OCI-LY7 (cell line): Measurements from ENCODE around the gene FEV. TPM values are rescaled to one million over a fixed set of nuclear protein-coding genes. Genes with fewer than 3 reads are reported as not detected.
A peak's percentile ranks its signal among the peaks of the same experiment; 100 is the strongest.

Experiments used
- BruUV-seq: library from RNA; stranded (reverse); fragments of 400-500 nt; replicated peaks from 2 replicates; lab custom pipeline; 2021; lab: Mats Ljungman, UMichigan
- CTCF ChIA-PET: fragments of 300-600 bp; sonication (Branson Sonifier 250); formaldehyde crosslinking; loops from one replicate; lab custom pipeline; 2022; ENCODE audit warnings: antibody characterized with exemption; ENCODE audit not compliant: unreplicated experiment; lab: Charles Lee
- POLR2A ChIA-PET: fragments of 300-600 bp; sonication (Branson Sonifier 250); formaldehyde crosslinking; loops from one replicate; lab custom pipeline; 2022; ENCODE audit warnings: antibody characterized with exemption; lab: Charles Lee
- DNase-seq: peaks from one replicate; pipeline ENCODE4 v3.0.0-alpha.2; 2015; ENCODE audit warnings: low spot score
- H2AFZ ChIP-seq: fragments of 200-600 bp; sonication (generic), shearing (Covaris generic); 2 replicates; pipeline ENCODE4 v1.6.1; 2014; ENCODE audit warnings: mild to moderate bottlenecking, antibody characterized with exemption, low read length, moderate library complexity
- H3K27ac ChIP-seq: fragments of 200-600 bp; sonication (generic); 2 replicates; pipeline ENCODE4 v1.5.1; 2014; ENCODE audit warnings: mixed run types, low read depth, mild to moderate bottlenecking, moderate library complexity, low read length, inconsistent platforms; ENCODE audit not compliant: poor library complexity, severe bottlenecking
- H3K36me3 ChIP-seq: fragments of 200-600 bp; sonication (generic); 2 replicates; pipeline ENCODE4 v1.6.1; 2014; ENCODE audit warnings: mild to moderate bottlenecking, antibody characterized with exemption, low read length, moderate library complexity, mixed read lengths; ENCODE audit not compliant: insufficient read depth
- H3K4me1 ChIP-seq: fragments of 200-600 bp; sonication (generic); 2 replicates; pipeline ENCODE4 v1.5.1; 2014; ENCODE audit warnings: mild to moderate bottlenecking, low read length; ENCODE audit not compliant: insufficient read depth, poor library complexity, severe bottlenecking
- H3K4me2 ChIP-seq: fragments of 200-600 bp; sonication (generic); 2 replicates; pipeline ENCODE4 v1.6.1; 2014; ENCODE audit warnings: mild to moderate bottlenecking, low read length
- H3K4me3 ChIP-seq: fragments of 200-600 bp; sonication (generic); 2 replicates; pipeline ENCODE4 v1.5.1; 2014; ENCODE audit warnings: mild to moderate bottlenecking, low read depth, low read length; ENCODE audit not compliant: poor library complexity, severe bottlenecking
- H3K79me2 ChIP-seq: fragments of 200-600 bp; sonication (generic); 2 replicates; pipeline ENCODE4 v1.6.1; 2016; ENCODE audit warnings: low read depth, mild to moderate bottlenecking, low read length, moderate library complexity, mixed read lengths; ENCODE audit not compliant: insufficient read depth
- H3K9me2 ChIP-seq: fragments of 200-600 bp; sonication (generic); 2 replicates; pipeline ENCODE4 v1.6.1; 2016; ENCODE audit warnings: mild to moderate bottlenecking, low read length, mixed read lengths; ENCODE audit not compliant: insufficient read depth
- H3K9me3 ChIP-seq: fragments of 200-600 bp; sonication (generic); 2 replicates; pipeline ENCODE4 v1.6.1; 2014; ENCODE audit warnings: mild to moderate bottlenecking, mixed run types, low read length, mixed read lengths
- H4K20me1 ChIP-seq: fragments of 200-600 bp; sonication (generic); 2 replicates; pipeline ENCODE4 v1.6.1; 2014; ENCODE audit warnings: mild to moderate bottlenecking, antibody characterized with exemption, low read length, moderate library complexity, mixed read lengths; ENCODE audit not compliant: insufficient read depth
- CTCF ChIP-seq: fragments of 200-600 bp; sonication (generic); conservative IDR thresholded peaks from 2 replicates; pipeline ENCODE4 v1.5.1; 2014; ENCODE audit warnings: mild to moderate bottlenecking, antibody characterized with exemption, low read length, moderate library complexity, mixed read lengths
- EZH2phosphoT487 ChIP-seq: fragments of 200-600 bp; sonication (generic); IDR thresholded peaks from 2 replicates; pipeline ENCODE4 v1.6.1; 2018; ENCODE audit warnings: low read depth, borderline replicate concordance, mild to moderate bottlenecking, mixed run types, antibody characterized with exemption, low read length, moderate library complexity, mixed read lengths
- intact Hi-C: fragments of 100-400 bp; cut with micrococcal nuclease; formaldehyde crosslinking; loops from one replicate; pipeline ENCODE4 v1.10.0; 2022; ENCODE audit not compliant: unreplicated experiment
- total RNA-seq, 2 experiments: library from RNA; depleted of rRNA in 1 of 2; stranded (reverse); fragments of >200 nt in 1 of 2; shearing (Covaris generic) in 1 of 2; gene quantifications; 2 replicates each; pipeline ENCODE4 v1.2.3, GENCODE V29; 2014 to 2022

FEV gene
- total RNA-seq, 2 experiments from 2014 or later: not detected

- no peak overlapping the region for H3K4me2 ChIP-seq
- POLR2A ChIA-PET: interaction anchor here (0.6 to 0.7 kb wide), 2 partner anchors 181 to 400 kb away, joined by 3 read pairs; no protein-coding TSS in a partner anchor
- CTCF ChIA-PET: interaction anchor here (0.5 kb wide), 1 partner anchor 872 kb away, joined by 3 read pairs; no protein-coding TSS in a partner anchor
- H3K9me2 ChIP-seq: no peaks in the 10 kb centered on the region
- intact Hi-C loops: no loop called here
- no peak overlapping the region for H2AFZ ChIP-seq
- no peak overlapping the region for H3K27ac ChIP-seq
- no TSS peak for BruUV-seq
- H3K4me1 ChIP-seq: no peaks in the 10 kb centered on the region
- H3K4me3 ChIP-seq: no peak overlapping the region
- no peaks in the 10 kb centered on the region for H4K20me1 ChIP-seq
- TF ChIP-seq EZH2phosphoT487 (no peak), CTCF (peak; percentile 41; the same call in 1 of the 2 replicates)
- H3K9me3 ChIP-seq: no peaks in the 10 kb centered on the region
- no peaks in the 10 kb centered on the region for H3K36me3 ChIP-seq
- DNase-seq: no peak
- H3K79me2 ChIP-seq: no peaks in the 10 kb centered on the region
Measured at GRCh38 chr2:218953366-218953954, 31.5 kb downstream of the FEV start.

GRCh38 chr2:218952160-218952559 is 32.8 kb downstream of the FEV start:
- CTCF ChIA-PET: no interaction called here
- no peak for DNase-seq
- Histone ChIP-seq H3K79me2 (no peaks in the 10 kb centered on the region), H3K9me3 (no peaks in the 10 kb centered on the region), H3K36me3 (no peaks in the 10 kb centered on the region), H2AFZ (no peak overlapping the region), H3K27ac (no peak overlapping the region), H3K4me3 (no peak overlapping the region), H3K9me2 (no peaks in the 10 kb centered on the region), H3K4me2 (no peak overlapping the region), H4K20me1 (no peaks in the 10 kb centered on the region), H3K4me1 (no peaks in the 10 kb centered on the region)
- POLR2A ChIA-PET: interaction anchor here (0.7 to 0.8 kb wide), 4 partner anchors 9 to 413 kb away, joined by 3 to 5 read pairs (median 4); no protein-coding TSS in a partner anchor
- no TSS peak for BruUV-seq
- no peak for TF ChIP-seq CTCF
- no peak for TF ChIP-seq EZH2phosphoT487
- intact Hi-C loops: no loop called here

DNA sequence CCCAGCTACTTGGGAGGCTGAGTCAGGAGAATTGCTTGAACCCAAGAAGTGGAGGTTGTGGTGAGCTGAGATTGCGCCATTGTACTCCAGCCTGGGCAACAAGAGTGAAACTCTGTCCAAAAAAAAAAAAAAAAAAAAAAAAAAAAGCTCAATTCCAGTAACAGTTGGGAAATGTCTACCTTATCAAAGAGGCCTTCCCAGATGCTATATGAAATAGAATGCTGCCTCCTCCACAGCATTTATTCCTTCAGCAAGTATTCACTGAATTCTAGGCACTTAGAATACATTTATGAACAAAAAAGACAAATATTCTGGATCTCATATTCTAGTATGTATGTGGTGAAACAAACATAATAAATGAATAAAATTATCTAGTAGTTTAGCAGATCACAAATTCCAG is 38.4 kb downstream of the FEV start:
- Histone ChIP-seq H3K4me3 (no peak overlapping the region), H3K4me2 (no peak overlapping the region), H3K9me2 (no peaks in the 10 kb centered on the region), H3K9me3 (no peaks in the 10 kb centered on the region), H2AFZ (no peak overlapping the region), H3K4me1 (no peaks in the 10 kb centered on the region), H3K79me2 (no peaks in the 10 kb centered on the region), H3K27ac (no peak overlapping the region), H3K36me3 (no peaks in the 10 kb centered on the region), H4K20me1 (no peaks in the 10 kb centered on the region)
- no TSS peak for BruUV-seq
- ChIA-PET POLR2A (interaction anchor here (0.6 to 0.7 kb wide), 2 partner anchors 209 to 382 kb away, joined by 7 to 8 read pairs; no protein-coding TSS in a partner anchor), CTCF (interaction anchor here (0.6 kb wide), 1 partner anchor 586 kb away, joined by 3 read pairs; no protein-coding TSS in a partner anchor)
- TF ChIP-seq EZH2phosphoT487: no peak
- TF ChIP-seq CTCF: no peak
- no peak for DNase-seq
- intact Hi-C loops: no loop called here
